HG03108 (cell line): ENCODE results near the gene ADCY4.
"Not testable (repeated sequence)": the region's sequence is repeated elsewhere in the genome, so short reads cannot be mapped to it uniquely, and the experiment has no call there.

Experiments
- ATAC-seq: cut with Tn5 transposase; IDR thresholded peaks from one replicate; pipeline ENCODE4 v1.9.1; 2021; ENCODE audit warnings: moderate library complexity; ENCODE audit not compliant: unreplicated experiment

The ADCY4 gene

DNA sequence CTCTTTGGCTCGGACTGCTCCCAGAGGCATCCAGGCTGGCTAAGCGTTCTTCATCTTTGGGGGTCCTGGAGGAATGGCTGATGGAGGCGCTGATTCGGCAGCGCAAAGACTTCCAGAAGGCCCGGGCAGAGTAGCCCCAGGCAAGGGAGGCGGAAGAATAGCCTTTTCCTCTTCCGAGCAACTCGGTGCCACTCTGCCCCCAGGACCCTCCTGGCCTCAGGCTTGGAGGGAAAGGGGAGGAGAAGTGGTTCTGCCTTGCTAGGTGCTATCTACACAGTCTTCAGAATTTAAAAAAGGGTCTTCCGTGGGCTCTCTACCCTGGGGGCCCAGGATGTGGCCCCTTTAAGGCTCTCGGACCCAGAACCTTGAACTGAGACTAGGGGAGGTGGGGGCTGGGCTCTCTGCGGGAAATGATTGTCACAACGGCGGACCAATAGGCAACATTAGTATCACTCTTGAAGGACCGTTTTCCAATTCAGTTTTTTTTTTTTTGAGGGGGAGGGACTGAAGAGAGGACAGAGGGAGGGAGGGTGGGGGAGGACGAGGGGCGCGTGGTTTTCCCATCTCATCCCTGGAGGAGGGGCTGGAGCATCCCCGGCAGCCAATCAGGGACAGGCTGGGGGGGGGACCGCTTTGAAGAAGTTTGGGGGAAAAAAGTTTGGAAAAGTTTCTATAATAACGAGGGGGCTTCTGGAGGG lies 32.8 kb upstream of the ADCY4 start, which contains the start of gene NFATC4:
Gene NFATC4 (plus strand): TSS at position 671 of the 698 bp plus-strand sequence. CDS start 157 bp downstream, outside the sequence.
- no peak for ATAC-seq

DNA sequence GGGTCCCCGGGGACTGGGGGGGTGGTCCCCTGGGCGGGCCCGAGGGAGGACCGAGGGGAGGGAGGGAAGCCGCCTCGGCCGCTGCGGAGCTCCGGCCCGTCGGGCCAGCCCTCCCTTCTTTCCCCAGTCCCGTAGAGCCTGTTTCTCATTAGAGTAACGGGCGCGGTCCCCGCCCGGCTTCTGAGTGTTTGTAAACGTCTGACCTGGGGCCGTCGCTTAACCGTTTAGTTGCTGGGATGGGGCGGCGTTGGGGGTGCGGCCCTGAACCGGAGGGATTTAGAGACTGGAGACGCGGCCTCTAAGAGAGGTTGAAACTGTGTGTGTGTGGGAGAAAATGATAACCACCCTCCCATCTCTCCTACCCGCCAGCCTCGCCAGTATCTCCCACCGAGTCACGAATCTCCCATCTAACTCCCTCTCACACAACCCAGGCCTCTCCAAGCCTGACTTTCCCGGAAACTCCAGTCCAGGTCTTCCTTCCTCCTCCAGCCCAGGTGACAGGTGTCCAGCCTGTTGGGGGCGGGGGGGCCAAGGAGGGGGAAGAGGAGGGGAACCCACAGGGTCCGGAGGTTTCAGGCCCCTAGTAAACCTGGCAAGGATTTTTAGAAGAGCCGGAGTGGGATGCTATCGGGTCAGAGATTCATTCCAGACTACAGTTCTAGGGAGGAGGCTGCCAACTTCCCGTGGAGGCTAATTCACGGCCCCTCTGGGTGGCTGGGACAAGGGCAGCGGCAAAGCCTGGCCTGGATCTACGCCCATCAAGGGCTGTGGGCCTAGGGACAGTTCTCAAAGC lies 32.0 kb upstream of the ADCY4 start:
- ATAC-seq: peak; percentile 25

DNA sequence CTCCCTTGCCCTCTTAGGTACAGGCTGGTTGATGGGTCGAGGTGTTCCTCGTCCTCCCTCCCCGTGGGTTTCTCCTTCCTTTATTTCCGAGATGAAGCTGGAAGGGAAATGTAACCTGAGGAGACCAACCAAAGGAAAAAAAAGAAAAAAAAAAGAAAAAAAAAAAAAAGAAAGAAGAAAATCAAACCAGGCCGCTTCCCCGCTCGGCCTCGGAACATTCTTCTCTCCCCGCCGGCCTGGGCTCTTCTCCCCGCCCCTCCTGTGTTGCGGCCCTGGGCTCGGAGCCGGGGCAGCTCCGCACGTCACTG lies 31.5 kb upstream of the ADCY4 start:
- peak; percentile 67 for ATAC-seq

DNA sequence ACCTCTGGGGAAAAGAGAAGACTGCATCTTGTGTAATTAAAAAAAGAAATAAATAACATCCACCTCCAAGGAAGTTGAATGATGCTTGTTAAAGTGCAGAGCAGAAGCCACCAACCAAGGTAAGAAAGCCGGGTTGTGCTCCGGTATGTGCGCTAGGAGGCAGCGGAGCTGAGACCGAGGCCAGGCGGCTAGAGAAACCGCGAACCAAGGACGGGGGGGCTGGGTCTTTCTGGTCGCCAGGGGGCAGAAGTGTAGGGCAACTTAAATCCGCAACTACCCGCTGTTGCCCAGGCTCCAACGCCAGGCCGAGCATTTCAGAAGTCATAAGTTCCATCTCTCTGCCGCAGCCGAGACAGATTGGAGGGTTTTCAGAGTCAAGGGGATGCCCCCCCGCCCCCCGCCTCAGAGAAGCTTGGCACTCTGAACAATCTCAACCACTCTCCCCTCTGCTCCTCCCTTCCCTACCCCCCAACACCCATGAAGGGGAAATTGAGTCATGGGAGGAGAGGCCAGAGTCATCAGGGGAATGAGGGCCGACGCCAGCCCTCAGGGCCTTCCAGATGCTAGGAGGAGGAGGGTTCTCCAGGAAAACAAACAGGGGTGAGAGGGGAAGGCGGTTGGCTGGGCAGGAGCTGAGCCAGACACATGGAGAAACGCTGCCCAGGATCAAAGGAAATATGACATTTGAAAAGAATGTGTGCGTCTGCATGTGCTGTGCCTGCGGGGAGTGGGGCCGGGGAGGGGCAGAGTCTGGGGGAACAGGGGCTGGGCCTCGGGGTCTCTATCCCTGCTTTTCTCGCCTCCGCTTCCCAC lies 30.9 kb upstream of the ADCY4 start:
- ATAC-seq: peak; percentile 28

DNA sequence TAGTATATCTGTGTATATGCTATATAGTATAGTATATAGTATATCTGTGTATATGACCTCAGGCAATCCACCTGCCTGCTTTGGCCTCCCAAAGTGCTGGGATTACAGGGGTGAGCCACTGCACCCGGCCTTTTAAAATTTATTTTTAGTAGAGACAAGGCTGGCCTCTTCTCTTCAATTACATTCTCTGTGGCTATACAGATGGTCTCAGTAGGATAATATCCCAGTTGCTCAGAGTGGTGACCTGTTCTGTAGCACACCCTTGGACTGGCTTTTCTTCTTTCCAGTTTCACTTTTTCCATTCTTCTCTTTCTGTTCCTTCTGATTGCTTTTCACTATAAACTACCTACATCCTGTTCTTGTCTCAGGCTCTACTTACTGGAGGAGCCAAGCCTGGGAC lies 30.0 kb upstream of the ADCY4 start:
- ATAC-seq: no peak

- ATAC-seq: no peak
Observed at GRCh38 chr14:24363401-24363800, 28.5 kb upstream of the ADCY4 start.

DNA sequence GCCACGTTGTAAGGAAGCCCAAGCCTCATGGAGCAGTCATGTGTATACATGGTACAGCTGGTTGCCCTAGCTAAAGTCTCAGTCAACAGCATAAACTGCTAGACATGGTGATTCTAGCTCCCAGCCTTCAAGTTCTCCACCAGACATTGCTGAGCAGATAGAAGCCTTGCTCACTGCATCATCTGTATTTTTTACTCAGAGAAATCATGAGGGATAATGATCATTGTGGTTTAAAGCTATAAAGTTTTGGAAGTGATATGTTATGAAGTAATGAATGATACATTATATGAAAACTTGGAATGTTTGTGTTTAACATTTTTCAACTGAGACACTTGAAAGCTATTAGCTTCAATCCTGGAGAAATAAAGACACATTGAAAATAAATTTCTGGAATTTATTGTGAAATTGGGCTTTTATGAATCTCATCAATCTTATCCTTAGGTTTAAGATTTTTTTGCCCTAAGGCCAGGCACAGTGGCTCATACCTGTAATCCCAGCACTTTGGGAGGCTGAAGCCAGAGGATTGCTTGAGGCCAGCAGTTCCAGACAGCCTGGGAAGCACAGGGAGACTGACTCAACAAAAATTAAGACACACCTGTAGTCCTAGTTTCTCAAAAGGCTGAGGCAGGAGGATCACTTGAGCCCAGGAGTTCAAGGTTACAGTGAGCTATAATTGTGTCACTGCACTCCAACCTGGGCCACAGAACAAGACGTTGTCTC lies 27.5 kb upstream of the ADCY4 start:
- ATAC-seq: no peak

DNA sequence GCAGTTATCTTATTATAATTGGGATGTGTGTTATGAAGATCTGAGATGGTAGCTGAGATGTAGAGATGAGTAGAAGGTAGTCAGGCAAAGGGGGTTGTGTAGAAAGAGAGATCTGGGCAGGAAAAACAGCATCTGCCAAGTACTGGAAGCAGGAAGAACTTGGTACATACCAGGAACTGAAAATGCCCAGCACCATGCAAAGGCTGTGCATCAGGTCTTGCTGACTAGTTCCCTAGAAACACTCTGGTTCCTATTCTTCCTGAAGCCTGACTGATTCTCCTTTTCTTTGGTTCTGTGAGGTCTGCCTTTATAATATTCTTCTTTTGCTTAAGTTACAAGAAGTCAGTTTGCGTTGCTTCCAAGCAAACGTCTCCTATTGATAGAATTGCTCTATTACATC lies 26.5 kb upstream of the ADCY4 start:
- ATAC-seq: no peak

- ATAC-seq: no peak
Observed at GRCh38 chr14:24360281-24360680, 25.4 kb upstream of the ADCY4 start.

GRCh38 chr14:24356208-24356607 lies 21.3 kb upstream of the ADCY4 start:
- ATAC-seq: no peak

GRCh38 chr14:24355009-24355408 lies 20.1 kb upstream of the ADCY4 start:
- ATAC-seq: no peak

DNA sequence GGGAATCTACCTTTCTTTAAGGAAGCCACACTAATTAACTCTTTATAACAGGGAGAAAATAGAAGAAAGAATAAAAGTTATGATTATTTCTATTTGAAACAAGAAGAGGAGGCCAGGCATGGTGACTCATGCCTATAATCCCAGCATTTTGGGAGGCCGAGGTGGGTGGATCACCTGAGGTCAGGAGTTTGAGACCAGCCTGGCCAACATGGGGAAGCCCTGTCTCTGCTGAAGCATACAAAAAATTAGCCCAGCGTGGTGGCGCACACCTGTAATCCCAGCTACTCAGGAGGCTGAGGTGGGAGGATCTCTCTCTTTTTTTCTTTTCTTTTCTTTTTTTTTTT lies 19.6 kb upstream of the ADCY4 start:
- ATAC-seq: not testable (repeated sequence)

DNA sequence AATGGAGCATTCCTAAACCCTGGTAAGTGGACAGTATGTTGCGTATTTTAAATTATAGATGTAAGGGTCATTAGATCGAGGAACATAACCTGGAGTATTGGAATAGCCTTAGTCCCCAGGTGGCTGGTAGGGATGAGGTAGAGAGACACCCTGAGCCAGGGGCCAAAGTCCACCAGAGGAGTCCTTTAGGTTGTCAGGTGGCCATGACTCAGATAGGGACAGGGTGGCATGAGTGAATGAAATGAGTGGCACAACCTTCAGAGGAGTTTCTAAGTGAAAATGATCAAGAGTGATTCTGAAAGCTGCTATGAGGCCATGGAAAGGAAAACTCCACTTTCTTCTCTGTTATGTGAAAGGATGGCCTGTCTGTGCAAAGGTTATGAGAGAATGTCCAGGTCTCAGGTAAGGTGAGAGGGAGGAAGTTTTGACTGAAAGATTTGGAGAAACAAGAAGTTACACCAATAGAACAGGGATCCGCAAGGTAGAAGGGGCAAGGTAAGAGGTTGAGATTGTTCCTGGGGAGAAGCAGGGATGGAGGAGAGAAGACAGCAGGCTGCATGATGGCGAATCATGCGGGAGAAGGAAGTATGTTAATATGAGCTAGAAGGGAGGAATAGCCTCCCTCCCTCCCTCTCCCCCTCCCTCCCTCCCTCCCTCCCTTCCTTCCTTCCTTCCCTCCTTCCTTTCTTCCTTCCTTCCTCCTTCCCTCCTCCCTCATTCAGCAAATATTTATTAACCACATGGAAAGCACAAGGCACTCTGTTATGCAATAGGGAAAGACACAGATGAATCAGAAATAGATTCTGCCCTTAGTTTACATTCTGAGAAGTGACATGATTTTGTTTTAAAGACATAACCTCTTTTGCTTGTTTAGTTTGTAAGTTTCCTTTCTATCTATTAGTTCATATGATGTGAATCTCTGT lies 18.9 kb upstream of the ADCY4 start:
- ATAC-seq: no peak

GRCh38 chr14:24351517-24351916 lies 16.6 kb upstream of the ADCY4 start:
- no peak for ATAC-seq

GRCh38 chr14:24349742-24350141 lies 14.9 kb upstream of the ADCY4 start:
- ATAC-seq: no peak

- ATAC-seq: no peak
Observed at GRCh38 chr14:24348186-24348585, 13.3 kb upstream of the ADCY4 start.

DNA sequence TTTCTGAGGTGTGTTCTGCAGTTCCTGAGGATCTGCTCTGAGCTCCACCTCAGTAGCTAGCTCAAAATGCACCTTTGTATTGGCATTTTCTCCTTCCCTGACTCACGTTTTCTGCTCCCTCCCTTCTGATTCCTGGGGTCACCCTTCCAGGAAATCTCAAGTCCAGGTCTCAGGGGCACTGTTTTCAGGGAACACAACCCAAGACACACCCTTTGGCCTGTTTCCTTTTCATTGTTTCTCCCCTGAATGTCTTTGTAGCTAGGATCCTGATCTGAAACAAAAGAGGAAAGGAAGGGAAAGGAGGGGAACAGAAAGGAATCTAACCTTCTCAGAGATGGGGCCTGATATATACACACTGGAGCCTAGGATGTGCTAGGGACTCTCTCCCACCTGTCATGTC lies 12.3 kb upstream of the ADCY4 start:
- ATAC-seq: no peak

- ATAC-seq: no peak
Observed at GRCh38 chr14:24343795-24344660, 9.2 kb upstream of the ADCY4 start.

- no peak for ATAC-seq
Observed at GRCh38 chr14:24342889-24343288, 8.0 kb upstream of the ADCY4 start.
